K562 (cell line): ENCODE measurements around the gene TTC28. TPM values are rescaled to one million over a fixed set of nuclear protein-coding genes. Genes with fewer than 3 reads are reported as not detected.

Source experiments
- ATAC-seq: fragments of 200-7000 bp; cut with Tn5 transposase; 3 replicates; pipeline ENCODE4 v1.9.1; 2020; ENCODE audit warnings: moderate library complexity
- BruUV-seq: library from RNA; stranded (reverse); fragments of 400-500 nt; replicated peaks from 2 replicates; lab custom pipeline; 2021; lab: Mats Ljungman, UMichigan
- CTCF ChIA-PET: fragments of 300-600 bp; formaldehyde crosslinking; extraction: SDS; loops from one replicate; lab custom pipeline; 2021; ENCODE audit warnings: low intra/inter-chr PET ratio; lab: Yijun Ruan, JAX
- POLR2A ChIA-PET: fragments of 300-600, 350-650 bp; sonication (Branson Sonifier 250); formaldehyde crosslinking; extraction: SDS; loops from one replicate; lab custom pipeline; 2021; ENCODE audit warnings: antibody characterized with exemption, inconsistent platforms; lab: Yijun Ruan, JAX
- DNase-seq, 4 experiments: peaks; one replicate each; pipeline versions ENCODE4 v3.0.0 to v3.0.0-alpha.2; 2011 to 2018; ENCODE audit warnings: low spot score in 3 of 4, mixed read lengths in 3 of 4; ENCODE audit errors: extremely low read depth in 1 of 4
- FAIRE-seq: peaks from 2 replicates; lab custom pipeline; 2011; peaks lifted over from hg19 to GRCh38; lab: Jason Lieb, UNC
- H2AFZ ChIP-seq: 2 replicates; pipeline ENCODE4 v1.6.0; 2011; ENCODE audit warnings: low read depth, low read length, control low read depth, inconsistent platforms
- H3K27ac ChIP-seq: fragments of 200-600 bp; 3 replicates; pipeline ENCODE4 v1.8.0; 2011; ENCODE audit warnings: low read depth, mild to moderate bottlenecking, control low read depth, inconsistent platforms, low read length, moderate library complexity, mixed read lengths; ENCODE audit errors: extremely low read depth
- H3K27me3 ChIP-seq, 2 experiments: fragments of 300-600 bp in 1 of 2; 2 replicates in 1 of 2; 3 replicates in 1 of 2; pipeline versions ENCODE4 v1.6.0 to v1.8.0; 2011; ENCODE audit warnings: inconsistent platforms in 2 of 2, low read length in 2 of 2, mild to moderate bottlenecking in 1 of 2, mixed read lengths in 1 of 2, moderate library complexity in 1 of 2; ENCODE audit not compliant: control insufficient read depth in 2 of 2, insufficient read depth in 2 of 2
- H3K36me3 ChIP-seq: fragments of 300-600 bp; 3 replicates; pipeline ENCODE4 v1.8.0; 2011; ENCODE audit warnings: mild to moderate bottlenecking, low read length, inconsistent platforms; ENCODE audit not compliant: control insufficient read depth, insufficient read depth
- H3K4me1 ChIP-seq, 2 experiments: fragments of 200-600 bp in 1 of 2; replicated peaks in 1 of 2; 2 replicates in 1 of 2; 3 replicates in 1 of 2; pipeline versions ENCODE4 v1.5.1 to v1.8.0; 2011; ENCODE audit warnings: inconsistent platforms in 2 of 2, low read length in 2 of 2, mild to moderate bottlenecking in 1 of 2, mixed read lengths in 1 of 2, moderate library complexity in 1 of 2; ENCODE audit not compliant: control insufficient read depth in 2 of 2, insufficient read depth in 2 of 2
- H3K4me2 ChIP-seq: 2 replicates; pipeline ENCODE4 v1.6.1; 2011; ENCODE audit warnings: low read length, control low read depth, inconsistent platforms, mixed read lengths; ENCODE audit not compliant: insufficient read depth
- H3K4me3 ChIP-seq: fragments of 200-600 bp; sonication (generic), shearing (Covaris generic); 2 replicates; pipeline ENCODE4 v1.5.1; 2016; ENCODE audit warnings: control low read depth, inconsistent platforms
- H3K79me2 ChIP-seq: fragments of 200-600 bp; 3 replicates; pipeline ENCODE4 v1.8.0; 2011; ENCODE audit warnings: low read length, inconsistent platforms; ENCODE audit not compliant: control insufficient read depth, insufficient read depth
- H3K9ac ChIP-seq, 2 experiments: 2 replicates each; pipeline versions ENCODE4 v1.6.0 to v1.6.1; 2011; ENCODE audit warnings: low read depth in 2 of 2, low read length in 2 of 2, control low read depth in 1 of 2, inconsistent platforms in 1 of 2, mild to moderate bottlenecking in 1 of 2, mixed read lengths in 1 of 2; ENCODE audit not compliant: insufficient read depth in 1 of 2
- H3K9me1 ChIP-seq: one replicate; pipeline ENCODE4 v1.6.0; 2011; ENCODE audit warnings: inconsistent platforms, mild to moderate bottlenecking, low read length, moderate library complexity; ENCODE audit not compliant: control insufficient read depth, insufficient read depth
- H3K9me3 ChIP-seq: replicated peaks from 2 replicates; pipeline ENCODE4 v1.5.1; 2011; ENCODE audit warnings: low read depth, low read length, inconsistent platforms; ENCODE audit not compliant: control insufficient read depth, insufficient read depth
- H4K20me1 ChIP-seq: replicated peaks from 2 replicates; pipeline ENCODE4 v1.6.1; 2011; ENCODE audit warnings: low read length, inconsistent platforms, mixed read lengths; ENCODE audit not compliant: control insufficient read depth, insufficient read depth
- BRF1 ChIP-seq: IDR thresholded peaks from 3 replicates; pipeline ENCODE4 v1.6.1; 2011; ENCODE audit warnings: borderline replicate concordance, mild to moderate bottlenecking; ENCODE audit not compliant: insufficient read length; ENCODE audit errors: extremely low read depth
- DDX20 ChIP-seq: fragments of 450-650 bp; IDR thresholded peaks from 2 replicates; pipeline ENCODE4 v1.6.1; 2016; ENCODE audit warnings: missing genetic modification characterization, low read depth, mild to moderate bottlenecking, missing compliant biosample characterization, moderate library complexity
- EP300 ChIP-seq: IDR thresholded peaks from 2 replicates; pipeline ENCODE4 v1.6.1; 2012; ENCODE audit warnings: low read length, improper control_type of control experiment
- GABPB2 ChIP-seq: fragments of 250-450 bp; sonication (Bioruptor Pico); conservative IDR thresholded peaks from 2 replicates; pipeline ENCODE4 v1.5.1; 2021; ENCODE audit warnings: mild to moderate bottlenecking
- HOXB6 ChIP-seq: fragments of 250-450 bp; sonication (Bioruptor Pico); IDR thresholded peaks from 2 replicates; pipeline ENCODE4 v1.5.1; 2022; ENCODE audit warnings: mild to moderate bottlenecking, borderline replicate concordance
- ILF3 ChIP-seq: fragments of 450-650 bp; IDR thresholded peaks from 2 replicates; pipeline ENCODE4 v1.6.1; 2018; ENCODE audit warnings: antibody characterized with exemption, mild to moderate bottlenecking, moderate library complexity, borderline replicate concordance
- JUN ChIP-seq, 2 experiments: sonication (generic) in 1 of 2; formaldehyde crosslinking in 1 of 2; IDR thresholded peaks; 2 replicates each; pipeline versions ENCODE4 v1.6.1 to v1.8.0; 2012 to 2022; ENCODE audit warnings: borderline replicate concordance in 2 of 2, mild to moderate bottlenecking in 2 of 2, improper control_type of control experiment in 1 of 2, low read depth in 1 of 2, low read length in 1 of 2, missing genetic modification reagents in 1 of 2
- MAFG ChIP-seq: fragments of 450-650 bp; conservative IDR thresholded peaks from 2 replicates; pipeline ENCODE4 v1.6.1; 2016; ENCODE audit warnings: missing genetic modification characterization, missing compliant biosample characterization
- MAZ ChIP-seq, 2 experiments: fragments of 450-650 bp in 1 of 2; sonication (generic) in 1 of 2; formaldehyde crosslinking; IDR thresholded peaks in 1 of 2; conservative IDR thresholded peaks in 1 of 2; 2 replicates each; pipeline versions ENCODE4 v1.4.0 to v1.5.0; 2020; ENCODE audit warnings: mild to moderate bottlenecking in 1 of 2, missing genetic modification reagents in 1 of 2
- MEF2A ChIP-seq: IDR thresholded peaks from 2 replicates; pipeline ENCODE4 v1.6.1; 2011; ENCODE audit warnings: low read depth, mild to moderate bottlenecking, low read length, moderate library complexity; ENCODE audit not compliant: control insufficient read depth
- MEF2D ChIP-seq: conservative IDR thresholded peaks from 2 replicates; pipeline ENCODE4 v1.6.1; 2016; ENCODE audit warnings: low read depth, missing genetic modification characterization, missing compliant biosample characterization
- NFE2 ChIP-seq: IDR thresholded peaks from 2 replicates; pipeline ENCODE4 v1.6.1; 2014; ENCODE audit warnings: antibody characterized with exemption, low read depth
- PML ChIP-seq: IDR thresholded peaks from 2 replicates; pipeline ENCODE4 v1.6.1; 2012; ENCODE audit warnings: low read length, inconsistent platforms
- SMAD3 ChIP-seq: fragments of 450-650 bp; formaldehyde crosslinking; conservative IDR thresholded peaks from 2 replicates; pipeline ENCODE4 v1.4.0; 2020; ENCODE audit warnings: mild to moderate bottlenecking
- SMARCE1 ChIP-seq: fragments of 450-650 bp; IDR thresholded peaks from 2 replicates; pipeline ENCODE4 v1.7.1; 2016; ENCODE audit warnings: mild to moderate bottlenecking
- TAF9B ChIP-seq: fragments of 450-650 bp; IDR thresholded peaks from 2 replicates; pipeline ENCODE4 v1.6.1; 2018; ENCODE audit warnings: mild to moderate bottlenecking; ENCODE audit not compliant: partially characterized antibody
- ZBTB17 ChIP-seq: fragments of 450-650 bp; formaldehyde crosslinking; IDR thresholded peaks from 2 replicates; pipeline ENCODE4 v1.4.0; 2020; ENCODE audit warnings: mild to moderate bottlenecking
- ZFP36 ChIP-seq: fragments of 150-350 bp; IDR thresholded peaks from 2 replicates; pipeline ENCODE4 v1.6.1; 2018; ENCODE audit warnings: low read length, low read depth; ENCODE audit not compliant: partially characterized antibody
- ZNF316 ChIP-seq: fragments of 450-650 bp; IDR thresholded peaks from 2 replicates; pipeline ENCODE4 v1.6.1; 2016
- WGBS: fragments of 100-300 bp; shearing (Covaris generic); methylation state at CpG from one replicate; pipeline ENCODE4 v1.1.6; 2016; ENCODE audit warnings: low coverage, mixed read lengths; ENCODE audit not compliant: insufficient coverage; ENCODE audit errors: missing lambda C conversion rate; 5-methylcytosine and 5-hydroxymethylcytosine counted together
- in situ Hi-C: fragments of 300-500 bp; cut with MboI; formaldehyde crosslinking; loops from 4 replicates; pipeline ENCODE4 v1.15.0; 2018; ENCODE audit warnings: inconsistent platforms, mixed read lengths
- intact Hi-C: fragments of 100-400 bp; cut with micrococcal nuclease; formaldehyde crosslinking; loops from 2 replicates; pipeline ENCODE4 v1.14.2; 2022
- polyA plus RNA-seq, 8 experiments: library from polyadenylated mRNA; depleted of rRNA in 4 of 8; stranded (reverse) in 5 of 8; unstranded in 3 of 8; fragments of >200 nt; fragmentation: Nextera tagmentation in 2 of 8; fragmentation: Illumina TruSeq in 1 of 8; extraction: Ambion mirVana in 2 of 8; extraction: Trizol in 1 of 8; gene quantifications; 2 replicates each; pipeline versions ENCODE4 v1.2.1 to v1.2.3, GENCODE V29; 2011 to 2014; ENCODE audit warnings: inconsistent platforms in 1 of 8, missing spikeins in 1 of 8
- total RNA-seq, 7 experiments: library from RNA; depleted of rRNA in 6 of 7; stranded (reverse); fragments of >200 nt in 6 of 7; fragmentation: Illumina TruSeq in 2 of 7; extraction: Trizol in 2 of 7; gene quantifications; 2 replicates each; pipeline versions ENCODE4 v1.2.1 to v1.2.3, GENCODE V29; 2011 to 2021; ENCODE audit warnings: low replicate concordance in 1 of 7
- TF ChIP-seq, protein P1 (sequence below): sonication (generic); IDR thresholded peaks from 2 replicates; pipeline ENCODE4 v1.6.1; 2016
- TF ChIP-seq, protein P2 (sequence below): fragments of 450-650 bp; IDR thresholded peaks from 2 replicates; pipeline ENCODE4 v1.7.0; 2016; ENCODE audit warnings: borderline replicate concordance

TTC28 gene
- total and polyA plus RNA-seq, 9 of the 15 experiments (the other 6 are each of a cell fraction or from before 2014, with no cell fraction given), result 0.22 to 10.7 (median 3.1) TPM

DNA sequence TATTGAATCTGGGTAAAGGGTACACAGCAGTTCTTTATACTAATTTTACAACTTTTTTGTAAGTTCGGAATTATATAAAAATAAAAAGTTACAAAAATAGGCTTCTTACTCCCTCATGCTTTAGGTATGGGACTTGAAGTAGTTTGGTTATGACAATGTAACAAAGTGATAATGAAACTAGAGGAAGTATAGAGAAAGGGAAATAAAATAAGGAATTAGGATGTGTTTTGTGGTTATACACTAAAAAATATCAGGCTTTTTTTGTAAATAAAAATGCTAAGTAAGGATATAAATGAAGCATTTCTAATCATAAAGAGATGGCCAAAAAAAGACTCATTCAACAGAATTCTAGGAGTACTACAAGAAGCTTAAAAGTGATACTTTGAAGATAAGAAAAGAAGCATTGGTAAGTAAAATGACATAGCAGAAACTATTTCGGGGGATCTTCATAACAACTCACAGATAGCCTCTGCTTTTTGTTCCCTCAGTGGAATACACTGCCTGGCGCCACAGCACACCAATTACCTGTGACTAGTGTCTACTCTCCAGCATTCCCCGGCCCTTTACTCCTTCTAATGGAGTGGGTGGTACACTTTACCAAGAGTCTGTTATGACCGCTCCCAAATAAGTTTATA is 437.9 kb downstream of the TTC28 start:
- 8% methylated on average over 5 of the region's 5 CpGs for WGBS
- ChIA-PET POLR2A (interaction anchor here (1.0 kb wide), 1 partner anchor 10 kb away, joined by 4 read pairs; no protein-coding TSS in a partner anchor), CTCF (no interaction called here)
- no peaks in the 10 kb centered on the region for H3K9me1 ChIP-seq
- peaks cover 12 to 24% of the 10 kb centered on the region in 2 experiments for H3K4me1 ChIP-seq
- H2AFZ ChIP-seq, result peak overlapping the region; percentile 29; the same call in 1 of the 2 replicates
- H3K27ac ChIP-seq, result peak overlapping the region; percentile 66
- BruUV-seq, result no TSS peak
- intact Hi-C loops (loop anchor here (10.0 kb wide), 1 partner anchor 353 kb away; no protein-coding TSS in a partner anchor), in situ Hi-C loops (no loop called here)
- FAIRE-seq, result peak; percentile 89
- no peaks in the 10 kb centered on the region for H3K27me3 ChIP-seq
- H3K4me3 ChIP-seq, result no peak overlapping the region
- no peaks in the 10 kb centered on the region for H3K9me3 ChIP-seq
- peak; percentile 81 for ATAC-seq
- peak overlapping the region in 1 of 2 experiments; percentile 24; a peak in 1 of 4 replicates for H3K9ac ChIP-seq
- no peaks in the 10 kb centered on the region for H3K79me2 ChIP-seq
- peak in 2 of 4 experiments; percentile 32 to 53 for DNase-seq
- H3K4me2 ChIP-seq, result peak overlapping the region; percentile 56
- no peaks in the 10 kb centered on the region for H3K36me3 ChIP-seq
- no peaks in the 10 kb centered on the region for H4K20me1 ChIP-seq
- TF ChIP-seq TAF9B (peak; percentile 21), DDX20 (no peak), ZFP36 (no peak), MAFG (tag) (peak; percentile 67), MAZ (CRISPR knock-in tag; conservative IDR thresholded peaks at IDR 0.05 in 1 of 2, IDR thresholded peaks at IDR 0.05 in 1 of 2) (no peak), ZNF316 (peak; percentile 88), SMAD3 (CRISPR knock-in tag) (no peak), GABPB2 (CRISPR knock-in tag) (no peak), HOXB6 (no peak), NFE2 (peak; percentile 75), ZBTB17 (no peak), BRF1 (no peak), PML (no peak), JUN (IDR thresholded peaks at IDR 0.05; ENCODE audit: borderline replicate concordance, low read depth, low read length) (no peak), JUN (CRISPR knock-in tag; IDR thresholded peaks at IDR 0.05; ENCODE audit: borderline replicate concordance) (no peak), ILF3 (no peak), MEF2D (tag) (0 out of 2 replicates have a peak, but pooled peaks have one; percentile 41), MEF2A (peak; percentile 77; the same call in 1 of the 2 replicates), SMARCE1 (0 out of 2 replicates have a peak, but pooled peaks have one; percentile 15), EP300 (peak; percentile 7; the same call in 1 of the 2 replicates)
- TF ChIP-seq, protein P1, sequence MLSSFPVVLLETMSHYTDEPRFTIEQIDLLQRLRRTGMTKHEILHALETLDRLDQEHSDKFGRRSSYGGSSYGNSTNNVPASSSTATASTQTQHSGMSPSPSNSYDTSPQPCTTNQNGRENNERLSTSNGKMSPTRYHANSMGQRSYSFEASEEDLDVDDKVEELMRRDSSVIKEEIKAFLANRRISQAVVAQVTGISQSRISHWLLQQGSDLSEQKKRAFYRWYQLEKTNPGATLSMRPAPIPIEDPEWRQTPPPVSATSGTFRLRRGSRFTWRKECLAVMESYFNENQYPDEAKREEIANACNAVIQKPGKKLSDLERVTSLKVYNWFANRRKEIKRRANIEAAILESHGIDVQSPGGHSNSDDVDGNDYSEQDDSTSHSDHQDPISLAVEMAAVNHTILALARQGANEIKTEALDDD, result 0 out of 2 replicates have a peak, but pooled peaks have one; percentile 36
- TF ChIP-seq, protein P2, sequence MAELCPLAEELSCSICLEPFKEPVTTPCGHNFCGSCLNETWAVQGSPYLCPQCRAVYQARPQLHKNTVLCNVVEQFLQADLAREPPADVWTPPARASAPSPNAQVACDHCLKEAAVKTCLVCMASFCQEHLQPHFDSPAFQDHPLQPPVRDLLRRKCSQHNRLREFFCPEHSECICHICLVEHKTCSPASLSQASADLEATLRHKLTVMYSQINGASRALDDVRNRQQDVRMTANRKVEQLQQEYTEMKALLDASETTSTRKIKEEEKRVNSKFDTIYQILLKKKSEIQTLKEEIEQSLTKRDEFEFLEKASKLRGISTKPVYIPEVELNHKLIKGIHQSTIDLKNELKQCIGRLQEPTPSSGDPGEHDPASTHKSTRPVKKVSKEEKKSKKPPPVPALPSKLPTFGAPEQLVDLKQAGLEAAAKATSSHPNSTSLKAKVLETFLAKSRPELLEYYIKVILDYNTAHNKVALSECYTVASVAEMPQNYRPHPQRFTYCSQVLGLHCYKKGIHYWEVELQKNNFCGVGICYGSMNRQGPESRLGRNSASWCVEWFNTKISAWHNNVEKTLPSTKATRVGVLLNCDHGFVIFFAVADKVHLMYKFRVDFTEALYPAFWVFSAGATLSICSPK, result no peak
